Astrocyte of the hippocampus (primary cell): ENCODE results near the gene ELOB.

Experiments used
- DNase-seq: peaks from one replicate; pipeline ENCODE4 v3.0.0; 2011; ENCODE audit warnings: low read depth, low spot score

Gene ELOB

DNA sequence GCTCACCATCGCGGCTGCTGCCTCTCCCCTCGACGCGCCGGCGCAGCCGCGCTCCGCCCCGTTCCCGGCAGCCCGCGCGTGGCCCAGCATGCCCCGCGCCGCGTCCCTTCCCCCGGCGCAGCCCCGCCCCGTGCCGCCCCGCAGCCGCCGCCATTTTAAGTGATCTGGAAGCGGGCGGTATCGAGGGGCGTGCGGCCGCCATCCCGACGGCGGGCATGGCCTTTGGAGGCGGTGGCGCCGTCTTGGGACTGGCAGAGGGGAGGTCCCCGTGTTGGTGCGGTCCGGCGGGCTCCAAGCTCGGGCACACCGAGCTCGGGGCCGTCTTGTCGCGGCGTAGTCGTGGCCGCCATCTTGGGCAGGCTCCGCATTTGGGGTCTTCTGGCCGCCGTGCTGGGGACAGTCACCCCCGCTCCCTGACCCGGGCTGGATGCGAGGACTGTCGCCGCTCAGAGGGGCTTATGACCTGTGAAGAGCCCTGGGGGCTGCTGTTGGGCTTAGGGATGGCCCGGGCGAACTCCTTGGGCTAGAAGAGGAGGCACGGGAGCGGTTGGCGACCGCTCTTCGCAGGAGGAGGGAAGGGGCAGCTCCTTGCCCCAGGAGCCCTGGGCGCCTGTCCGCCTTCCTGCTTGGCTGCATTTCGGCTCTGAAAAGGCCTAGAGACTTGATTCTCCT lies at the start of gene ELOB:
Gene ELOB (minus strand): TSS at position 50 of the 672 bp plus-strand sequence. CDS start 41 bp downstream, at position 9.
- DNase-seq: peak; percentile 97

GRCh38 chr16:2825906-2826305 lies 48.8 kb upstream of the ELOB start:
- DNase-seq: no peak

DNA sequence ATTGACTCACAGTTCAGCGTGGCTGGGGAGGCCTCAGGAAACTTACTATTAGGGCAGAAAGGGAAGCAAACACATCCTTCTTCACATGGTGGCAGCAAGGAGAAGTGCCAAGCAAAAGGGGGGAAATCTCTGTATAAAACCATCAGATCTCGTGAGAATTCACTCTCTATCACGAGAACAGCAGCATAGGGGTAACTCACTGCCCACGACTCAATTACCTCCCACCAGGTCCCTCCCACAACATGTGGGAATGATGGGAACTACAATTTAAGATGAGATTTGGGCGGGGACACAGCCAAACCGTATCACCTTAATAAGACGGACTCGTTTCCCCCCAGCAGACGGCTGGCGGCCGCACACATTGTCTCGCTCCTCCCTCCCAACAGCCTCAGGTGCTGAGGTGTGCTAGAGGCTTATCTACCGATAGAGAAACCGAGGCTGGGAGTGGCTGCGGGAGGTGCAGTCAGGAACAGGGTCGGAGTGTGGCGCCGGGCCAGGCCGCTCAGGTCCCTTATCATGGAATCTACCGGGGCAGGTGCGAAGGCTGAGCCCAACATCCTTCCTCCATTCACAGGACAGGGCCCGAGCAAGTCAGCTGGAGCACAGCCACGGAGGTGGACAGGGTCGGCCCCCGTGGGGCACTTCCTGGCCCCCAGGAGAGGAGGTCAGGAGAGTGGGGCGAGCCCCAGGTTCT lies 48.1 kb upstream of the ELOB start:
- no peak for DNase-seq

GRCh38 chr16:2824626-2825025 lies 47.5 kb upstream of the ELOB start:
- no peak for DNase-seq

GRCh38 chr16:2822496-2822895 lies 45.4 kb upstream of the ELOB start:
- no peak for DNase-seq

DNA sequence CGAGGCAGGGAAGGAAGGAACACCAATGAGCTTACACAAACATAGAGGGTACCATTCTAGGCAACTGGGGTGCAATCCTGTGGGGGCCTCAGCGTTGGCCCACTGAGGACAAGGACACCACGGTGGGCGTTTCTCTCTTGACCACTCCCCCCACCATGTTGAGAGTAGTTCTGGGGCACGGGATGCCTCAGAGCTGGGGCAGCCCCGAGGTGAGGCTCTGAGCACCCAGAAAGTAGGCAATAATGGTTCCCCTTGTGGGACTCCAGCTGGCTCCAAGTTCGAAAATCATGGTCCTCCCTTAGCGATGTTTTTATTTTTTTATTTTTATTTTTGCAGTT lies 45.0 kb upstream of the ELOB start:
- DNase-seq: no peak

DNA sequence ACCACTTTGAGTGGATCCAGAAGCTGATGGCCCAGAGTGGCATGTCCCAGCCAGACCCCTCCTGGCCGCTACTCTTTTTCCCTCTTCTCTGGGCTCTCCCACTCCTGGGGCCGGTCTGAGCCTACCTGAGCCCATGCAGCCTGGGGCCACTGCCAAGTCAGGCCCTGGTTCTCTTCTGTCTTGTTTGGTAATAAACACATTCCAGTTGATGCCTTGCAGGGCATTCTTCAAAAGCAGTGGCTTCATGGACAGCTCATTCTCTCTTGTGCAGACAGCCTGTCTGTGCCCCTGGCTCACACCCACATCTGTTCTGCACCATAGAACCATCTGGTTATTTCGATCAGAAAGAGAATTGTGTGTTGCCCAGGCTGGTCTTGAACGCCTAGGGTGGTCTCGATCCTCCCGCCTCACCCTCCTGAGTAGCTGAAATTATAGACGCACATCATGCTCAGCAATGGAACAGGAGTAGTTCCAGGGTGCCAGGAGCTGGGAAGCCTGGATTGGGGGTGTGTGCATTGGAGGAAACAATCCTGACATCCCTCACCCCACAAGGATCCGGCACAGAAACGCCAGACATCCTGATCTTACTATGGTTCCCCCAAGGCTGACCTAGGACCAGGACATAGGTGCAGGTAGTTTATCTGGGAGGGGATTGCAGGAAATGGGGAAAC lies 44.5 kb upstream of the ELOB start:
- no peak for DNase-seq

DNA sequence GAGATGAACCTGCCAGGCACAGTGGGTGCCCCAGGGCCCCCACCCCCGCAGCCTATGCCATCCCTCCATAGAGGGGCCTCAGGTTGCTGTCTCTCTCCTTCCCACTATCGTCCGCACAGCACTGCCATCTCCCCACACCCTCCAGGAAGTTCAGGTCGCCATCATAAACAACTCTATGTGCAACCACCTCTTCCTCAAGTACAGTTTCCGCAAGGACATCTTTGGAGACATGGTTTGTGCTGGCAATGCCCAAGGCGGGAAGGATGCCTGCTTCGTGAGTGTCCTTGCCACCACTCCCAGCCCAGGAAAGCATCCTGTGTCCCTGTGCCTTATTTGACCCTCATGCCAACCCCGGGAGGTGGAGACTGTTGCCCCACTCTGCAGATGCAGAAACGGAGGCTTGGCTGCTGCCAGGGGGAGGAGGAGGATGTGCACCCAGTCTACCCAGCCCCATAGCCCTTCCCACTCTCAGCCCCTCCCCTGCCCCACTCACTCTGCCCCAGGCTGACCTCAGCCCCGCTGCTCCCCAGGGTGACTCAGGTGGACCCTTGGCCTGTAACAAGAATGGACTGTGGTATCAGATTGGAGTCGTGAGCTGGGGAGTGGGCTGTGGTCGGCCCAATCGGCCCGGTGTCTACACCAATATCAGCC lies 43.9 kb upstream of the ELOB start:
- no peak for DNase-seq

DNA sequence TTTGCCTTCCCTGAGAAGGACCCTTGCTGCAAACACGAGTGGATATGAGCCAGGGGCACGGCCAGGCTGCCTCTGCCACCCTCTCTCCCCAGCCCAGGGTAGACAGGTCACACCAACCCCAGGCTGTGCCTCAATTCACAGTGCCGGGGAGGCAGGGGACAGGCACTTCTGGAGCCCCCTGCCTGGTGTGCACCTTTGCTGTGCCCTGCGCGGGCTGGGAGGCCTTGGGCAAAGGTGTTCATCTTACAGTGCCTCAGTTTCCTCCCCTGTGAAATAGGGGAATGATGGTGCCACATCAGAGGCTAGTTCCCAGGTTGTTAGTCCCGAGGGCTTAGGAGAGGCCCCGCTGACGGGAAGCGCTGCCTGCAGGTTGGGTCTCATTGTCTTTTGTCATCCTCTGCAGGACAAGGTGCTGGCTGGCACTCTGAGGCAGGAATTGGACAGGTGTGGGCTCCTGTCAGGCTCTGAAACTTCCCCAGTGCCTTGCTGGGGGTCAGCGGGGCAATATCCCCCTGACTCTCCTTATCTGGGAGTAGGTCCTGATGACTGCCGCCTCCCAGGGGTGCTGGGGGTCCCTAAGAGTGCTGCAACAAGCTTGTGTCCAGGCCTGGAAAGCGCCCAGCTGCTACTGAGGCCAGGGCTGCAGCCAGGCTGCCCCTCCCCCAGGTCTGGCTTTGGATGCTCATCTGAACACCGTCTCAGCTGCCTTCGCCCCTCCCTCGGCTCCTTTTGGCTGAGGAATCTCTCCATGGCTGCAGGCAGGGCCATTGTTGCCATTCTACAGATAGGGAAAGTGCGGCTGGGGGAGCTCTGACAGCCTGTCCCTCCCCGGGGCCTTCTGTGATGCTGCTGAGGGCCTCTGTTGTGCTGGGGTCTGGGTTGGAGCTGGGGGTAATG lies 43.1 kb upstream of the ELOB start:
- no peak for DNase-seq

DNA sequence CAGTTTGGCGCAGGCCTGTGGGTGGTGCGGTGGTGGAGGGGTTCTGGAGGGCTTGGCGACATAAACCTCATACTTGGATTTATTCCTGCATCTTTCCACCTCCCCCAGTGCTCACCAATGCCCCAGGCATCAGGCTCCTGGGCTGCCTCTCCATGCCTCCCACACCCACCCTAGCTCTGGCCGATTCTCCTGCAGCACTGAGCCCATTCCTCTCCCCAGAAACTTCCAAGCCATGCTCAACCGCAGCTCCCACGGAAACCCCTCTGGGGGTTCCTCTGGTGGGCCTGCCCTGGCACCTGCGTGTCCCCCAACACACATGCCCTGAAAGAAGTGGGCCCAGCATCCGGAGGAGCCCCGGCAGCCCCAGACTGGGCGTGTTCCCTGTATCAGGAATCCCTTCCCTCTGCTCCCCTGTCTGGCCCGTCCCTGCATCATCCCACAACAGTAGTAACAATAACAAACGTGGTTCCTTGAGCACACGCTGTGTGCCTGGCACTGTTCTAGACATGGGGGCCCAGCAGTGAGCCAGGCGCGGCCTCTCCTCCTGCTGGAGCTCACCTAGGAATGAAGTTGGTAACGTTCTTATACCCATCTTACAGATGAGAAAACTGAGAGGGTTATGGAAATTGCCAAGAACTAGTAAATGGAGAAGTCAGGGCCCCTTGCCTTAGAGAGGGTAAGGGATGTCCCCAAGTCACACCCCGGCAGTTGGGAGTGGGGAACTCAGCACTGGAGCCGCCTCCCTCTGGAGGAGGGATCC lies 42.3 kb upstream of the ELOB start:
- no peak for DNase-seq

GRCh38 chr16:2818272-2818876 lies 41.3 kb upstream of the ELOB start:
- no peak for DNase-seq

DNA sequence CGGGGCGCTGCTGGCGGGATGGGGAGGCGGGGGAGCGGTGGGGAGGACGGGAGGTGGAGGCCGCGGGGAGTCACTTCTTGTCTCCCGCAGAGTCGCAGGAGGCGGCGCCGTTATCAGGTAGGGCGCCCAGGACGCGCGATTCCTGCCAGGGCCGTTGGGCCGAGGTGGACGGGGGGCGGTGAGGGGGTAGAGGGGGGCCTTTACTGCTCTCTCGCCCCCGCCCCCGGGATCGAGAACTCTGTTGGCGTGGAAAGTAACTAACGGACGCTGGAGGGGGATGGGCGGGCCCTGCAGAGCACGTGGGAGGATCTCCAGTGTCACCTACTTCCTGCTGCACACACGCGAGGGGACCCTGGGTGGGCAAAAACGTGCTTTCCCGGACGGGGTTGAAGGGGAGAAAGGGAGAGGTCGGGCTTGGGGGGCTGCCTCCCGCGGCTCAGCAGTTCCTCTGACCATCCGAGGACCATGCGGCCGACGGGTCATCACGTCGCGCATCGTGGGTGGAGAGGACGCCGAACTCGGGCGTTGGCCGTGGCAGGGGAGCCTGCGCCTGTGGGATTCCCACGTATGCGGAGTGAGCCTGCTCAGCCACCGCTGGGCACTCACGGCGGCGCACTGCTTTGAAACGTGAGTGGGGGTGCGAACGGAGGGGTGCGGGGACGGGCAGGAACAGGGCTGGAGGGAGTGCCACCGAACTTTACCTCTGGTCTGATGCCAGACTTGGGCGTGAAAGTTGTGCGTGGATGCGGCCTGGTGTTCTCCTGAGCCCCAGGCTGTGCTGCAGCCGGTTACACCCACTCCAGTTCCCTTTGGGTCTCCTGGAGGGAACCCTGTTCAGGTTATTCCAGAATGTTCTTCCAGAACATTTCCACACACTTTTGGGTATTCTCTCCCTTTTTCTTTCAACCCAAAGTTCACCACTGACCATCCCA lies 40.5 kb upstream of the ELOB start:
- DNase-seq: no peak

DNA sequence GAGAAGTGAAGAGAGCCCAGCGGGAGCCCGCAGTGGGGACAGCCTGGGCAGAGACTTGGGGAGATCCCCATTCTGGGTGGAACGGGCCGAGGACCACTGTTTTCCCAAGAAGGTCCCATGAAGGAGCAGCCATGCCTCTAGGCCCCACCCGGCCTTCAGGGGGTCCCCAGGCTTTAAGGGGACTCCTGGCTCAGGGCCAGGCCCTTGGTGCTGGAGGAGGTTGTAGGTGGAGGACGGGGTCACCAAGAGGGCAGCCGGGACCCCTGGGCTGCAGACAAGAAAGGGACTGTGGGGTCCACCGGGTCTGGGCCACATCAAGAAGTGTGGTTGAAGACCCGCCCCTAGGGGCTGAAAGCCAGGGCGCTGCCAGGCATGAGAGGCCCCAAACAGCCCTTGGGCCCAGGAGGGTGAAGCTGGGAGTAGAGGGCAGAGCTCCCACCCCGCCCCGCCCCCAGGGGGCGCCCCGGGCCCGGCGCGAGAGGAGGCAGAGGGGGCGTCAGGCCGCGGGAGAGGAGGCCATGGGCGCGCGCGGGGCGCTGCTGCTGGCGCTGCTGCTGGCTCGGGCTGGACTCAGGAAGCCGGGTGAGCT lies 39.8 kb upstream of the ELOB start, which contains the start of gene PRSS21:
Gene PRSS21 (plus strand): TSS at position 487 of the 589 bp plus-strand sequence. CDS start 32 bp downstream, at position 519.
- DNase-seq: no peak

DNA sequence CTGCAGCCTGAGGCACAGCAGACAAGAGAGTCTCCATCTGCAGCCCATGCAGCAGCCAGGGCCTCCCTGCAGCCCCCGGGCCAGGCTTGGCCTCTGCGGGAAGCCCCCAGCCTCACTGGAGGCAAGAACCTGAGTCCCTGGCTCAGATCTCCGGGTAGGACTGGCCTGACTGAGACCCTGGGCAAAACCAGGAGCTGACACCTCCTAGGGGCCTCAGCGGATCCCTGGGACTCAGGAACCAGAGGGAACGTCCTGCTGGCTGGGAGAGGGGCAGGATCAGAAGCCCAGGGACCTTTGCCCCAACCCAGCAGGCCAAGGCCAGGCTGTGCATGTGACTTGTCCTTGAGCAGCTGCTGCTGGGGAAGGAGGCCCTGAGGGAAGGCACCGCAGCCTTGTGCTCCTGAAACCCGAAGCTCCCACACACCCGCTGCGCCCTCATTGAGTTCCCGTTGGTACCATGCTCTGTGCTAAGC lies 38.3 kb upstream of the ELOB start:
- DNase-seq: no peak

DNA sequence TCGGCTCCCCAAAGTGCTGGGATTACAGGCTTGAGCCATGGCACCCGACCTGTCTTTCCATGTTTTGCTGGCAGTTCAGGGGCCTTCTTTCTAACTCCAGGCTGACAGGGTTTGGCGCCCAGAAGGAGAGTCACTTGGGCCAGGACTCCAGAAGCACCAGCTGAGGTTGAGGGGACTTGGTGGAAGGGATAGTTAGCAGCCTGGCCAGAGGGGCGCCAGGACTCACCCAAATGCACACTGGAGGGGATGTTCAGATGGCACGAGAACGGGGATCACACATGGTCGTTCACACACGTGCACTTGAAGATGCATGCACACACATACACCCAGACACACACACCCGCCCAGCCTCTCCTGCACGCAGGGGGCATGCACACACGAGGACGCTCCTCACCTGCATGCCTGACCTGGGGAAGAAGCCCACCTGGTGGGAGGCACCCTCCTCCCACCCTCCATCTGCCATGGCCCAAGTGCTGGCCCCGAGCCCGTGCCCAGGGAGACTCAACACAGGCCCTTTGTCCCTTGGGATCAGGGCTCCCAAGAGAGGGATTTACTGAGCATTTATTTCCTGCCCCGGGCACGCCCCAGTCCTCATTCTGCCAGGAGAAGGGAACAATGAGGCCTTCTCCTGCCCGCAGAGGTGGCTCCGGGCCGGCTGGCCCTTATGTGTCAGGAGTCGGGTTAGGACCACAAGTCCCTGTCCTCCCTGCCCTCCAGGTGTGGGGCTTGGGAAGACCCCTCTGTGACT lies 37.6 kb upstream of the ELOB start:
- no peak for DNase-seq

DNA sequence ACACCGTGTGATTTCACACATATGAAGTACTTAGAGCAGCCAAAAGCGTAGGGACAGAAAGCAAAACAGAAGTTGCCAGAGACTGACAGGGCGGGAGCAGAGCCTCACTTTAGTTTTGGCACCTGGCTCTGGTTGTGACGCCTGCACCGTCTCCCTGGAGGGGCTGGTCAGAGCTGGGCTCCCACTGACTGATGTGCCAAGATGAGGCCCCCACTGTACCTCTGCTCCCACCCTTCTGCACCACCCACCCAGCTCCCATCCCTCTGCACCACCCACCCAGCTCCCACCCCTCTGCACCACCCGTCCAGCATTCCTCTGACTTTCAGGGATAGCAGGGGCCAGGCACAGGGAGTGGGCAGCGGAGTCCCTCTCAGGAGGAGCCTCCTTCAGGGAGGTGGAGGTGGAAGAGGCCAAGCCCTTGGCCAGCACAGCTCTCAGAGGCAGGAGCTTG lies 36.7 kb upstream of the ELOB start:
- DNase-seq: no peak

GRCh38 chr16:2811703-2812471 lies 34.8 kb upstream of the ELOB start:
- DNase-seq: peak; percentile 45
